Heart right ventricle (tissue), 16 donors: ENCODE data around the gene SMURF1. TPM values are rescaled to one million over a fixed set of nuclear protein-coding genes. Genes with fewer than 3 reads are reported as not detected.
A peak's percentile ranks its signal among the peaks of the same experiment; 100 is the strongest.

Experiments
- ATAC-seq, 8 donors: fragments of 200-7000 bp; cut with Tn5 transposase; one replicate each; pipeline ENCODE4 v1.9.1; 2020; ENCODE audit warnings: mild to moderate bottlenecking in 8 of 8, moderate library complexity in 8 of 8, moderate number of reproducible peaks in 1 of 8
- DNase-seq, 2 donors: peaks; one replicate each; pipeline ENCODE4 v3.0.0-alpha.2; 2020
- H3K27ac ChIP-seq, 10 donors: fragments of 200-600 bp; sonication (generic) in 2 of 10; one replicate each; pipeline versions ENCODE4 v1.5.0 to v1.8.0; 2020 to 2022; ENCODE audit warnings: mild to moderate bottlenecking in 3 of 10
- H3K27me3 ChIP-seq, 7 donors: fragments of 200-600 bp; one replicate each; pipeline ENCODE4 v1.8.0; 2021 to 2022; ENCODE audit warnings: mild to moderate bottlenecking in 2 of 7
- H3K36me3 ChIP-seq, 9 donors: fragments of 200-600 bp; sonication (generic) in 1 of 9; one replicate each; pipeline versions ENCODE4 v1.5.0 to v1.8.0; 2020 to 2022; ENCODE audit warnings: mild to moderate bottlenecking in 2 of 9
- H3K4me1 ChIP-seq, 9 donors: fragments of 200-600 bp; sonication (generic) in 1 of 9; one replicate each; pipeline versions ENCODE4 v1.5.0 to v1.8.0; 2020 to 2022; ENCODE audit warnings: mild to moderate bottlenecking in 4 of 9
- H3K4me3 ChIP-seq, 10 donors: fragments of 200-600 bp; sonication (generic) in 2 of 10; one replicate each; pipeline versions ENCODE4 v1.5.0 to v1.8.0; 2020 to 2022; ENCODE audit warnings: mild to moderate bottlenecking in 7 of 10, moderate library complexity in 2 of 10
- H3K9me3 ChIP-seq, 11 donors: fragments of 200-600 bp in 10 of 11; sonication (generic) in 2 of 11; one replicate each; pipeline versions ENCODE4 v1.5.0 to v1.8.0; 2013 to 2022; ENCODE audit warnings: mild to moderate bottlenecking in 2 of 11, control low read depth in 1 of 11, moderate library complexity in 1 of 11
- WGBS, 2 donors: extraction: QIAGEN DNeasy Blood & Tissue Kit; methylation state at CpG; one replicate each; pipeline ENCODE4 v1.1.7; 2013; ENCODE audit warnings: inconsistent platforms in 1 of 2; 5-methylcytosine and 5-hydroxymethylcytosine counted together
- intact Hi-C, 10 donors: fragments of 100-400 bp; cut with DNase I; formaldehyde crosslinking; loops; one replicate each; pipeline versions ENCODE4 v1.11.1 to v1.14.2; 2022
- polyA plus RNA-seq, 2 donors: library from polyadenylated mRNA; stranded (reverse); fragments of 200-250 nt; gene quantifications; one replicate each; pipeline ENCODE4 v1.2.3, GENCODE V29; 2013
- total RNA-seq, 10 donors: library from RNA; stranded (reverse); fragmentation: NEBNext Ultra II Directional in 3 of 10; extraction: Animal tissue kit (Norgen Biotek cat#: 25700) in 3 of 10; gene quantifications; one replicate each; pipeline versions ENCODE4 v1.2.1 to v1.2.4, GENCODE V29; 2021 to 2023
- TF ChIP-seq, protein P1 (sequence below), 9 donors: fragments of 200-600 bp; sonication (generic) in 2 of 9; IDR thresholded peaks; one replicate each; pipeline versions ENCODE4 v1.5.0 to v1.8.0; 2021 to 2022; ENCODE audit warnings: antibody characterized with exemption in 9 of 9, mild to moderate bottlenecking in 5 of 9, moderate library complexity in 1 of 9
- donor health status: Arrhythmogenic right ventricular cardiomyopathy.
- donor health status: ischemic (EF 13 %, LVEDD 7.1; RV severe dilation, severe dysfunction).
- donor health status: healthy with polysubstance abuse.
- donor health status: DM: no; HTN: yes; CAD: no.
- donor health status: DM: no; HTN: no; CAD: no.
- donor health status: ischemic (EF 25% LVEDD 6.9; RV normal size, moderate dysfunction).
- donor health status: ischemic (EF 25% LVEDD 5.7; RV mildly dilated, moderate dysfunction).
- donor health status: healthy.
- donor health status: DM: yes; HTN: yes; CAD: no.
- donor health status: Ischemic cardiomyopathy.
- donor health status: ischemic (EF 35%, LVEDD 5.7; RV mildly dilated, moderate dysfunction).
- donor health status: nonischemic (EF 11% LVEDD 7.7; RV severe dilation, severe dysfunction).
- donor health status: DM: yes; HTN: yes; CAD: no.
- donor health status: PGD.
- donor health status: ischemic (EF 29% LVEDD 5.4; RV normal size, mild dysfunction).
- donor health status: nonischemic (EF 23%, LVEDD 6.1; RV moderate dilation, normal function).

SMURF1 gene
- total and polyA plus RNA-seq, 12 donors: 4.2 to 14.7 (median 10.8) TPM

DNA sequence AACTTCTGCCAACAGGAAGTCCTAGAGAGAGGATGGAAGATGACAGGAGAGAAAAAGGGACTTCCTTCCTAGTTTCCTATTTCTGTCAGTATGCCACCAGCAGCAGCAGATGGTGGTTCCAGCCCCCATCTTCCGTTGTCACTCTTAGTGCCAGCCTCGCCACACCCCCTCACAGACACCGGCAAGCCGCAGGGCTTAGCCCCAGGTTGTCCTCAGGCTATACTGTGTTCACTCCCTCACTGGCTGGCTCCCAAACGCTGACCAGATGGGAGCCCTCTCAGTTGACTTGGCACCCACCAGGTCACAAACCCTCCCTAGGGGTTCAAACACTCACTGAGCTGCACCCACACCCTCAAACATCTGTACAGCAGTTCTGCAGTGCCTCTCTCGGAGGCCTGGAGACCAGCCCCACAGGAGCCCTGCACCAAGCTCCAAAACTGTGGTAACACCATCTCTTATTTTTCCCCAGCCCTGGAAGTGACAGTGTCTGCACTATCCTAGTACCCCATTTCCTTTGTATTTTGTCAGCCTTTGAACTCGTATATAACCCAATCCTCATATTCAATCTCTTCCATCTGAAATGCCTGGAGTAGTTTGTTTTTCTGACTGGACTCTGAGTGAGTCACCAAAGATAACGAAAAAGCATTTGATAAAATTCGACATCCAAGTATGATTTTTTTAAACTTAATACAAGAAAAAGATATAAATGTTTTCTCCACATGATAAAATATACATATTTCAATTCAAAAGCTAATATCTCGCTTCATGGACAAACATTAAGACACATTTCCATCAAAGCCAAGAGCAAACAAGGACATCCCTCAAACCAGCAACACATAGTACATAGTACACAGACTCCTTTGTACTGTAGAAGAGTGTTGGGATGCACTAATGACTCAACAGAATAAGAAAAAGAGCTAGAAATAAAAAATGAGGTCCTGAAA lies 34.5 kb downstream of the SMURF1 start:
- Histone ChIP-seq H3K27me3 (no peaks in the 10 kb centered on the region), H3K9me3 (peaks cover 0 to 13% (median 0%) of the 10 kb centered on the region in 11 donors), H3K4me3 (no peak overlapping the region), H3K4me1 (peaks cover 3 to 62% (median 39%) of the 10 kb centered on the region in 9 donors), H3K27ac (peak overlapping the region in 7 of 10 donors; percentile 5 to 53 (median 44)), H3K36me3 (peaks cover 0 to 10% (median 0%) of the 10 kb centered on the region in 9 donors)
- peak; percentile 55 to 78 (median 65) for ATAC-seq
- peak; percentile 32 to 50 for DNase-seq
- TF ChIP-seq, protein P1, sequence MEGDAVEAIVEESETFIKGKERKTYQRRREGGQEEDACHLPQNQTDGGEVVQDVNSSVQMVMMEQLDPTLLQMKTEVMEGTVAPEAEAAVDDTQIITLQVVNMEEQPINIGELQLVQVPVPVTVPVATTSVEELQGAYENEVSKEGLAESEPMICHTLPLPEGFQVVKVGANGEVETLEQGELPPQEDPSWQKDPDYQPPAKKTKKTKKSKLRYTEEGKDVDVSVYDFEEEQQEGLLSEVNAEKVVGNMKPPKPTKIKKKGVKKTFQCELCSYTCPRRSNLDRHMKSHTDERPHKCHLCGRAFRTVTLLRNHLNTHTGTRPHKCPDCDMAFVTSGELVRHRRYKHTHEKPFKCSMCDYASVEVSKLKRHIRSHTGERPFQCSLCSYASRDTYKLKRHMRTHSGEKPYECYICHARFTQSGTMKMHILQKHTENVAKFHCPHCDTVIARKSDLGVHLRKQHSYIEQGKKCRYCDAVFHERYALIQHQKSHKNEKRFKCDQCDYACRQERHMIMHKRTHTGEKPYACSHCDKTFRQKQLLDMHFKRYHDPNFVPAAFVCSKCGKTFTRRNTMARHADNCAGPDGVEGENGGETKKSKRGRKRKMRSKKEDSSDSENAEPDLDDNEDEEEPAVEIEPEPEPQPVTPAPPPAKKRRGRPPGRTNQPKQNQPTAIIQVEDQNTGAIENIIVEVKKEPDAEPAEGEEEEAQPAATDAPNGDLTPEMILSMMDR (IDR thresholded peaks at IDR 0.05): no peak
- WGBS, 2 donors: 44 to 55% methylated on average over 10 of the region's 10 CpGs
- intact Hi-C loops: no loop called here

DNA sequence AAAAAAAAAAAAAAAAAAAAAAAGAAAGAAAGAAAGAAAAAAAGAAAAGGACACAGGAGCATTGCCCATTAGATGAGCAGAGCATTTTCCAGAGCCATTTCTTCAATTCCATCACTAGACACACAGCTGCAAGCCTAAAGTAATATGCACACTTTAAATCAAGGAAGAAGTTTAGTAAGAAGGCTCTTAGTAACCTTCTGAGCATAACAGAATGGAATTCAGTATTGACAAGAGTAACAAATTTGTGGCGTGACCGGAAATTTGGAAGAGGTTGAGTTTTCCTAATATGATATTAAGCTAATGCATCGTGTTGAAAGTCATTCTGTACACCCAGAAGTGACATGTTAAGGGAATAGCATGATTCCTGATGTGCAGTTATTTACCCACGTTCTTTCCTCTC lies 35.3 kb downstream of the SMURF1 start:
- Histone ChIP-seq H3K27ac (peak overlapping the region in 6 of 10 donors; percentile 5 to 51 (median 36)), H3K4me1 (peaks cover 3 to 69% (median 39%) of the 10 kb centered on the region in 9 donors), H3K4me3 (no peak overlapping the region), H3K36me3 (peaks cover 0 to 10% (median 0%) of the 10 kb centered on the region in 9 donors), H3K27me3 (no peaks in the 10 kb centered on the region), H3K9me3 (peaks cover 0 to 8% (median 0%) of the 10 kb centered on the region in 11 donors)
- TF ChIP-seq, protein P1 (IDR thresholded peaks at IDR 0.05): no peak
- no peak for DNase-seq
- intact Hi-C loops: no loop called here
- WGBS, 2 donors: 65 to 68% methylated on average over 4 of the region's 4 CpGs
- ATAC-seq: peak in 5 of 8 donors; percentile 7 to 43 (median 23)

DNA sequence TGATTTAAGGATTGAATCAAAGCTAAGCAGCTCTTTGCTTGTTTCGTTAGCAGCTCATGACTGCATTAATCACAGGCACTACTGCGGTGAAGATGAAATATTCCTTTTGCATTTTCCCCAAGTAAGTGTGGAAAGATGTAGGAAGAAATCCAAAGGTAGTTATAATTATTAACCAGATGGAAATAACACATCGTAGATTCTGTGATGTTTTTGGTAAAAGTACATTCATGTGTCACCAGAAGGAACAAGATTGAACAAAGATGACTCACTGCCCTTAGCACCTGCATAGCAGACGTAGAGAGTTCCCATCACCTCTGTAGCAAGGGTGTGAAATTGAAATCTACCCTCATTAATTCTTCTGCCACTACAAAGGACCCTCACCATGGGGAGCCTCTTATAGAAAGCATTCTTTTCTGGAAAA lies 37.1 kb downstream of the SMURF1 start:
- no peaks in the 10 kb centered on the region for H3K27me3 ChIP-seq
- peaks cover 3 to 66% (median 32%) of the 10 kb centered on the region in 9 donors for H3K4me1 ChIP-seq
- ATAC-seq: no peak
- no peaks in the 10 kb centered on the region for H3K36me3 ChIP-seq
- intact Hi-C loops: no loop called here
- no peak for DNase-seq
- H3K9me3 ChIP-seq: no peaks in the 10 kb centered on the region
- TF ChIP-seq, protein P1 (IDR thresholded peaks at IDR 0.05): no peak
- no peak overlapping the region for H3K4me3 ChIP-seq
- WGBS, 2 donors: 86 to 88% methylated on average over 4 of the region's 4 CpGs
- no peak overlapping the region for H3K27ac ChIP-seq

DNA sequence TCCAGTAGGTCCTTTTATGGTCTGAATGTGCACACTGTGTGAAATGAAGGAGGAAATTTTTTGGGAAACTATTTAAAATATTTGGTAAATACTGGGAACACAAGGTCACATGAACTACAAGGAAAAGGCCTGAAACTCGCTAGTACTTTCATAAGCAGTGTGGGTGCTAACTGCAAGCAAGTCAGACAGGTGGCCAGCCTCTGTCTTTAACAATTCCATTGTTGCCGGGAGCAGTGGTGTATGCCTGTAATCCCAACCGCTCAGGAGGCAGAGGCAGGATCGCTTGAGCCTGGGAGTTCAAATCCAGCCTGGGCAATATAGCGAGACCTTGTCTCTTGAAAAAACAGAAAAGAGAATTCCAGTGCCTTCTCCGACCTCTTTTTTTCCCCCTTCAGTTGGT lies 37.5 kb downstream of the SMURF1 start:
- WGBS, 2 donors: 84 to 86% methylated on average over 6 of the region's 6 CpGs
- DNase-seq: no peak
- intact Hi-C loops: no loop called here
- Histone ChIP-seq H3K4me1 (peaks cover 3 to 62% (median 27%) of the 10 kb centered on the region in 9 donors), H3K9me3 (no peaks in the 10 kb centered on the region), H3K36me3 (no peaks in the 10 kb centered on the region), H3K27me3 (no peaks in the 10 kb centered on the region), H3K4me3 (no peak overlapping the region), H3K27ac (no peak overlapping the region)
- TF ChIP-seq, protein P1 (IDR thresholded peaks at IDR 0.05): no peak
- ATAC-seq: no peak
